ENCODE results near the gene TCP11. TPM values are rescaled to one million over a fixed set of nuclear protein-coding genes. Genes with fewer than 3 reads are reported as not detected.

Gene TCP11
- polyA plus RNA-seq, 1 of the 3 experiments (the other 2 are of a cell fraction) = 0.16 TPM

- no peaks in the 10 kb centered on the region for H3F3A ChIP-seq (replicated peaks; ENCODE audit: insufficient read depth)
- no peak overlapping the region for H3K9ac ChIP-seq
- 100% methylated on average over 3 of the region's 9 CpGs for WGBS (ENCODE audit: low lambda C conversion rate)
- H3K9me2 ChIP-seq = no peaks in the 10 kb centered on the region
- no peaks in the 10 kb centered on the region for H3K27me3 ChIP-seq (ENCODE audit: insufficient read depth)
- H3K4me3 ChIP-seq (ENCODE audit: low read depth in 2 of 2, low read length in 1 of 2) = no peak overlapping the region
- H3K4me2 ChIP-seq = no peak overlapping the region
- H3K4me1 ChIP-seq (ENCODE audit: control insufficient read depth in 1 of 2, insufficient read depth in 2 of 2, low read depth in 1 of 2, low read length in 1 of 2) = no peaks in the 10 kb centered on the region
- H3K27ac ChIP-seq (ENCODE audit: low read depth in 2 of 2, low read length in 1 of 2) = no peak overlapping the region
- no peaks in the 10 kb centered on the region for H3K79me2 ChIP-seq (ENCODE audit: insufficient read depth)
- no peak overlapping the region for H2AFZ ChIP-seq (ENCODE audit: low read depth)
- TF ChIP-seq TCF12 (IDR thresholded peaks at IDR 0.05) (no peak), USF2 (IDR thresholded peaks at IDR 0.05; ENCODE audit: borderline replicate concordance, low read depth, low read length) (no peak)
- no peak for DNase-seq
- peaks cover 0 to 3% of the 10 kb centered on the region in 2 experiments for H3K36me3 ChIP-seq (replicated peaks in 1 of 2; ENCODE audit: control insufficient read depth in 1 of 2, insufficient read depth in 2 of 2, low read length in 1 of 2)
- H3K9me3 ChIP-seq = no peaks in the 10 kb centered on the region
- no peaks in the 10 kb centered on the region for H4K20me1 ChIP-seq (ENCODE audit: insufficient read depth)
- CTCF ChIA-PET = interaction anchor here (1.5 kb wide), 1 partner anchor 20 kb away, joined by 3 read pairs; no protein-coding TSS in a partner anchor
- POLR2A ChIA-PET = no interaction called here
Observed at GRCh38 chr6:35072698-35073055, 68.5 kb downstream of the TCP11 start.

- H3K27ac ChIP-seq (ENCODE audit: low read depth in 2 of 2, low read length in 1 of 2) = no peak overlapping the region
- no peaks in the 10 kb centered on the region for H3K9me2 ChIP-seq
- 80% methylated on average over 12 of the region's 15 CpGs for WGBS (ENCODE audit: low lambda C conversion rate)
- no peaks in the 10 kb centered on the region for H3K79me2 ChIP-seq (ENCODE audit: insufficient read depth)
- no peak for DNase-seq
- H4K20me1 ChIP-seq (ENCODE audit: insufficient read depth) = no peaks in the 10 kb centered on the region
- H2AFZ ChIP-seq (ENCODE audit: low read depth) = no peak overlapping the region
- no peak overlapping the region for H3K4me3 ChIP-seq (ENCODE audit: low read depth in 2 of 2, low read length in 1 of 2)
- ChIA-PET POLR2A (no interaction called here), CTCF (interaction anchor here (1.5 kb wide), 1 partner anchor 21 kb away, joined by 3 read pairs; no protein-coding TSS in a partner anchor)
- H3K27me3 ChIP-seq (ENCODE audit: insufficient read depth) = no peaks in the 10 kb centered on the region
- H3K9me3 ChIP-seq = no peaks in the 10 kb centered on the region
- H3K4me1 ChIP-seq (ENCODE audit: control insufficient read depth in 1 of 2, insufficient read depth in 2 of 2, low read depth in 1 of 2, low read length in 1 of 2) = peaks cover 0 to 2% of the 10 kb centered on the region in 2 experiments; a peak in 1 of 4 replicates
- no peaks in the 10 kb centered on the region for H3F3A ChIP-seq (replicated peaks; ENCODE audit: insufficient read depth)
- TF ChIP-seq ZBTB33 (IDR thresholded peaks at IDR 0.05; ENCODE audit: borderline replicate concordance, low read depth) (no peak), EP300 (IDR thresholded peaks at IDR 0.05; ENCODE audit: borderline replicate concordance in 1 of 2, low read depth in 1 of 2, low read length in 1 of 2) (no peak), MAX (IDR thresholded peaks at IDR 0.05; ENCODE audit: low read depth) (no peak), GATA2 (CRISPR knock-in tag; IDR thresholded peaks at IDR 0.05) (no peak)
- H3K4me2 ChIP-seq = no peak overlapping the region
- H3K36me3 ChIP-seq (replicated peaks in 1 of 2; ENCODE audit: control insufficient read depth in 1 of 2, insufficient read depth in 2 of 2, low read length in 1 of 2) = peaks cover 0 to 1% of the 10 kb centered on the region in 2 experiments
- H3K9ac ChIP-seq = no peak overlapping the region
Observed at GRCh38 chr6:35072051-35072697, 69.0 kb downstream of the TCP11 start.

Data from SK-N-SH (cell line).